HepG2 (cell line): Measurements from ENCODE around the gene PLBD2. TPM values are rescaled to one million over a fixed set of nuclear protein-coding genes. Genes with fewer than 3 reads are reported as not detected.

Experiments
- ARID2 ChIP-seq: sonication (generic); formaldehyde crosslinking; IDR thresholded peaks from 2 replicates; pipeline ENCODE4 v1.8.1; 2022; ENCODE audit warnings: mild to moderate bottlenecking, missing genetic modification reagents, borderline replicate concordance
- CREM ChIP-seq, 2 experiments: sonication (generic) in 1 of 2; formaldehyde crosslinking in 1 of 2; IDR thresholded peaks; 2 replicates each; pipeline versions ENCODE4 v1.4.0 to v1.6.1; 2016 to 2020; ENCODE audit warnings: antibody characterized with exemption in 1 of 2, mild to moderate bottlenecking in 1 of 2, missing genetic modification reagents in 1 of 2
- JUND ChIP-seq: sonication (generic); formaldehyde crosslinking; IDR thresholded peaks from 2 replicates; pipeline ENCODE4 v1.8.0; 2022; ENCODE audit warnings: mild to moderate bottlenecking, missing genetic modification reagents
- LCORL ChIP-seq, 2 experiments: fragments of 450-650 bp in 1 of 2; sonication (generic) in 1 of 2; formaldehyde crosslinking in 1 of 2; IDR thresholded peaks; 2 replicates each; pipeline versions ENCODE4 v1.5.0 to v1.6.1; 2017 to 2020; ENCODE audit warnings: antibody characterized with exemption in 1 of 2, missing genetic modification reagents in 1 of 2
- MZF1 ChIP-seq: sonication (generic); formaldehyde crosslinking; IDR thresholded peaks from 2 replicates; pipeline ENCODE4 v1.8.1; 2023; ENCODE audit warnings: mild to moderate bottlenecking, missing genetic modification reagents, borderline replicate concordance
- ZBTB3 ChIP-seq: sonication (generic); formaldehyde crosslinking; IDR thresholded peaks from 2 replicates; pipeline ENCODE4 v1.4.0; 2020; ENCODE audit warnings: low read depth, mild to moderate bottlenecking, moderate library complexity, missing genetic modification reagents, borderline replicate concordance
- ZFX ChIP-seq: sonication (generic); formaldehyde crosslinking; IDR thresholded peaks from 2 replicates; pipeline ENCODE4 v1.4.0; 2020; ENCODE audit warnings: mild to moderate bottlenecking, low read depth, missing genetic modification reagents, moderate library complexity
- ZSCAN31 ChIP-seq: sonication (generic); formaldehyde crosslinking; IDR thresholded peaks from 2 replicates; pipeline ENCODE4 v1.5.0; 2020; ENCODE audit warnings: low read depth, mild to moderate bottlenecking, missing genetic modification reagents
- polyA plus RNA-seq, 8 experiments: library from polyadenylated mRNA; depleted of rRNA in 3 of 8; stranded (reverse) in 7 of 8; unstranded in 1 of 8; fragments of >200 nt; fragmentation: Illumina TruSeq in 4 of 8; extraction: Trizol in 4 of 8; gene quantifications; 2 replicates each; pipeline versions ENCODE4 v1.2.1 to v1.2.3, GENCODE V29; 2011 to 2016; ENCODE audit warnings: low read depth in 4 of 8, missing spikeins in 1 of 8, mixed read lengths in 1 of 8; ENCODE audit not compliant: insufficient read depth in 1 of 8
- total RNA-seq, 5 experiments: library from RNA; depleted of rRNA; stranded (reverse); fragments of >200 nt; fragmentation: Illumina TruSeq; extraction: Trizol; gene quantifications; 2 replicates each; pipeline ENCODE4 v1.2.3, GENCODE V29; 2016; ENCODE audit warnings: low read depth in 1 of 5
- TF ChIP-seq, protein P1 (sequence below): sonication (generic); formaldehyde crosslinking; IDR thresholded peaks from 2 replicates; pipeline ENCODE4 v1.4.0; 2020; ENCODE audit warnings: missing genetic modification reagents
- TF ChIP-seq, protein P2 (sequence below): sonication (generic); formaldehyde crosslinking; conservative IDR thresholded peaks from 2 replicates; pipeline ENCODE4 v1.4.0; 2020; ENCODE audit warnings: missing genetic modification reagents
- TF ChIP-seq, protein P3 (sequence below): sonication (generic); formaldehyde crosslinking; IDR thresholded peaks from 2 replicates; pipeline ENCODE4 v1.5.0; 2020; ENCODE audit warnings: mild to moderate bottlenecking, missing genetic modification reagents
- TF ChIP-seq, protein P4 (sequence below): sonication (generic); formaldehyde crosslinking; IDR thresholded peaks from 2 replicates; pipeline ENCODE4 v1.4.0; 2020; ENCODE audit warnings: missing genetic modification reagents, borderline replicate concordance

Gene PLBD2
- total and polyA plus RNA-seq, 2 of the 13 experiments (the other 11 are each of a cell fraction or from before 2014, with no cell fraction given), result 6.7 to 8.5 TPM

DNA sequence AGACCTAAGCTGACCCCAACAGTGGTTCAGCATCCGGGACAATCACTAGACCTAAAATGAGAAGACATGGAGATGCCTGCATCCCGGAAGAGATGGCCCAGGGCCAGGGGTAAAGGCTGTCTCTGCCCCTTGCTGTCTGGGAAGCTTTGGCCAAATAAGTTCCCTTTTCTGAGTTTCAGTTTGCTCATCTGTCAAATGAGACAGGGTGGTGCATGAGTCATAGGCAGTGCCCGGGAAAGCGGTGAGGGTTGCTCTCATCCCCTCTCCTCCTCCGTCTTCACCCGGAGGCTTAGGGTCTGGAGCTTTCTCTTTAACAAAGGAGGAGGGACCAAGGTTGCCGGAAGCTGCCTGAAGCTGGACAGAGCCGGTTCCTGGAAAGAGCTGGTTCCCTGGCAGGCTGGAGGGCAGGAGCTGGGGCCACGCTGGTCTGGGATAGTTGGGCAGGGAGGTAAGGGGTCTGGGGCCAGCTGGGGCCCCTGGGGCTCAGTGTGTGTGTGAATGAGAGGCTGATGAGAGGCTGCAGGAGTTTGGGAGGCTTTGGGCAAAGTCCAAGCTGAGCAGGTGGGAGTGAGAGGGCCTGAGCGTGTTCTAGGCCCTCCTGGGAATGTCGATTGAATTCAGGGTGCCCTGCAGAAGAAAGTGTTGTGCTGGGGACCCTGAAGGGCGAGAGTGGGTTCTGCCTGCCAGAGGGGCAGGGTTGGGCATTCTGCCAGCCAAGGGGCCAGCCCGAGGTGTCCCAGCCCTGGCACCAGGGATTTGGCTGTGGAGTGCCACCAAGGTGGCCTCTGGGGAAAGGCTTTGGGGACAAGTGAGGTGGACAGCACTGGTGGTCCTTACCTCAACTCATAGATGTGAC is 63.9 kb downstream of the PLBD2 start, which contains the start of gene SDSL (continued):
- TF ChIP-seq LCORL (IDR thresholded peaks at IDR 0.05), result no peak
- TF ChIP-seq LCORL (CRISPR knock-in tag; IDR thresholded peaks at IDR 0.05), result no peak
- TF ChIP-seq, protein P1, sequence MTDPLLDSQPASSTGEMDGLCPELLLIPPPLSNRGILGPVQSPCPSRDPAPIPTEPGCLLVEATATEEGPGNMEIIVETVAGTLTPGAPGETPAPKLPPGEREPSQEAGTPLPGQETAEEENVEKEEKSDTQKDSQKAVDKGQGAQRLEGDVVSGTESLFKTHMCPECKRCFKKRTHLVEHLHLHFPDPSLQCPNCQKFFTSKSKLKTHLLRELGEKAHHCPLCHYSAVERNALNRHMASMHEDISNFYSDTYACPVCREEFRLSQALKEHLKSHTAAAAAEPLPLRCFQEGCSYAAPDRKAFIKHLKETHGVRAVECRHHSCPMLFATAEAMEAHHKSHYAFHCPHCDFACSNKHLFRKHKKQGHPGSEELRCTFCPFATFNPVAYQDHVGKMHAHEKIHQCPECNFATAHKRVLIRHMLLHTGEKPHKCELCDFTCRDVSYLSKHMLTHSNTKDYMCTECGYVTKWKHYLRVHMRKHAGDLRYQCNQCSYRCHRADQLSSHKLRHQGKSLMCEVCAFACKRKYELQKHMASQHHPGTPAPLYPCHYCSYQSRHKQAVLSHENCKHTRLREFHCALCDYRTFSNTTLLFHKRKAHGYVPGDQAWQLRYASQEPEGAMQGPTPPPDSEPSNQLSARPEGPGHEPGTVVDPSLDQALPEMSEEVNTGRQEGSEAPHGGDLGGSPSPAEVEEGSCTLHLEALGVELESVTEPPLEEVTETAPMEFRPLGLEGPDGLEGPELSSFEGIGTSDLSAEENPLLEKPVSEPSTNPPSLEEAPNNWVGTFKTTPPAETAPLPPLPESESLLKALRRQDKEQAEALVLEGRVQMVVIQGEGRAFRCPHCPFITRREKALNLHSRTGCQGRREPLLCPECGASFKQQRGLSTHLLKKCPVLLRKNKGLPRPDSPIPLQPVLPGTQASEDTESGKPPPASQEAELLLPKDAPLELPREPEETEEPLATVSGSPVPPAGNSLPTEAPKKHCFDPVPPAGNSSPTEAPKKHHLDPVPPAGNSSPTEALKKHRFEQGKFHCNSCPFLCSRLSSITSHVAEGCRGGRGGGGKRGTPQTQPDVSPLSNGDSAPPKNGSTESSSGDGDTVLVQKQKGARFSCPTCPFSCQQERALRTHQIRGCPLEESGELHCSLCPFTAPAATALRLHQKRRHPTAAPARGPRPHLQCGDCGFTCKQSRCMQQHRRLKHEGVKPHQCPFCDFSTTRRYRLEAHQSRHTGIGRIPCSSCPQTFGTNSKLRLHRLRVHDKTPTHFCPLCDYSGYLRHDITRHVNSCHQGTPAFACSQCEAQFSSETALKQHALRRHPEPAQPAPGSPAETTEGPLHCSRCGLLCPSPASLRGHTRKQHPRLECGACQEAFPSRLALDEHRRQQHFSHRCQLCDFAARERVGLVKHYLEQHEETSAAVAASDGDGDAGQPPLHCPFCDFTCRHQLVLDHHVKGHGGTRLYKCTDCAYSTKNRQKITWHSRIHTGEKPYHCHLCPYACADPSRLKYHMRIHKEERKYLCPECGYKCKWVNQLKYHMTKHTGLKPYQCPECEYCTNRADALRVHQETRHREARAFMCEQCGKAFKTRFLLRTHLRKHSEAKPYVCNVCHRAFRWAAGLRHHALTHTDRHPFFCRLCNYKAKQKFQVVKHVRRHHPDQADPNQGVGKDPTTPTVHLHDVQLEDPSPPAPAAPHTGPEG (CRISPR knock-in tag), result no peak
- TF ChIP-seq ZSCAN31, result 0 out of 2 replicates have a peak, but pooled peaks have one; percentile 47
- no peak for TF ChIP-seq ZBTB3 (CRISPR knock-in tag)
- TF ChIP-seq, protein P2, sequence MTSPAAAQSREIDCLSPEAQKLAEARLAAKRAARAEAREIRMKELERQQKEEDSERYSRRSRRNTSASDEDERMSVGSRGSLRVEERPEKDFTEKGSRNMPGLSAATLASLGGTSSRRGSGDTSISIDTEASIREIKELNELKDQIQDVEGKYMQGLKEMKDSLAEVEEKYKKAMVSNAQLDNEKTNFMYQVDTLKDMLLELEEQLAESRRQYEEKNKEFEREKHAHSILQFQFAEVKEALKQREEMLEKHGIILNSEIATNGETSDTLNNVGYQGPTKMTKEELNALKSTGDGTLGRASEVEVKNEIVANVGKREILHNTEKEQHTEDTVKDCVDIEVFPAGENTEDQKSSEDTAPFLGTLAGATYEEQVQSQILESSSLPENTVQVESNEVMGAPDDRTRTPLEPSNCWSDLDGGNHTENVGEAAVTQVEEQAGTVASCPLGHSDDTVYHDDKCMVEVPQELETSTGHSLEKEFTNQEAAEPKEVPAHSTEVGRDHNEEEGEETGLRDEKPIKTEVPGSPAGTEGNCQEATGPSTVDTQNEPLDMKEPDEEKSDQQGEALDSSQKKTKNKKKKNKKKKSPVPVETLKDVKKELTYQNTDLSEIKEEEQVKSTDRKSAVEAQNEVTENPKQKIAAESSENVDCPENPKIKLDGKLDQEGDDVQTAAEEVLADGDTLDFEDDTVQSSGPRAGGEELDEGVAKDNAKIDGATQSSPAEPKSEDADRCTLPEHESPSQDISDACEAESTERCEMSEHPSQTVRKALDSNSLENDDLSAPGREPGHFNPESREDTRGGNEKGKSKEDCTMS, result no peak
- TF ChIP-seq, protein P3, sequence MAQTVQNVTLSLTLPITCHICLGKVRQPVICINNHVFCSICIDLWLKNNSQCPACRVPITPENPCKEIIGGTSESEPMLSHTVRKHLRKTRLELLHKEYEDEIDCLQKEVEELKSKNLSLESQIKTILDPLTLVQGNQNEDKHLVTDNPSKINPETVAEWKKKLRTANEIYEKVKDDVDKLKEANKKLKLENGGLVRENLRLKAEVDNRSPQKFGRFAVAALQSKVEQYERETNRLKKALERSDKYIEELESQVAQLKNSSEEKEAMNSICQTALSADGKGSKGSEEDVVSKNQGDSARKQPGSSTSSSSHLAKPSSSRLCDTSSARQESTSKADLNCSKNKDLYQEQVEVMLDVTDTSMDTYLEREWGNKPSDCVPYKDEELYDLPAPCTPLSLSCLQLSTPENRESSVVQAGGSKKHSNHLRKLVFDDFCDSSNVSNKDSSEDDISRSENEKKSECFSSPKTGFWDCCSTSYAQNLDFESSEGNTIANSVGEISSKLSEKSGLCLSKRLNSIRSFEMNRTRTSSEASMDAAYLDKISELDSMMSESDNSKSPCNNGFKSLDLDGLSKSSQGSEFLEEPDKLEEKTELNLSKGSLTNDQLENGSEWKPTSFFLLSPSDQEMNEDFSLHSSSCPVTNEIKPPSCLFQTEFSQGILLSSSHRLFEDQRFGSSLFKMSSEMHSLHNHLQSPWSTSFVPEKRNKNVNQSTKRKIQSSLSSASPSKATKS, result no peak
- TF ChIP-seq JUND (CRISPR knock-in tag), result no peak
- no peak for TF ChIP-seq MZF1 (CRISPR knock-in tag)
- TF ChIP-seq ARID2 (CRISPR knock-in tag), result no peak
- no peak for TF ChIP-seq CREM (IDR thresholded peaks at IDR 0.05)
- TF ChIP-seq CREM (CRISPR knock-in tag; IDR thresholded peaks at IDR 0.05), result no peak
- peak; percentile 57; the same call in 1 of the 2 replicates for TF ChIP-seq ZFX (CRISPR knock-in tag)
- TF ChIP-seq, protein P4, sequence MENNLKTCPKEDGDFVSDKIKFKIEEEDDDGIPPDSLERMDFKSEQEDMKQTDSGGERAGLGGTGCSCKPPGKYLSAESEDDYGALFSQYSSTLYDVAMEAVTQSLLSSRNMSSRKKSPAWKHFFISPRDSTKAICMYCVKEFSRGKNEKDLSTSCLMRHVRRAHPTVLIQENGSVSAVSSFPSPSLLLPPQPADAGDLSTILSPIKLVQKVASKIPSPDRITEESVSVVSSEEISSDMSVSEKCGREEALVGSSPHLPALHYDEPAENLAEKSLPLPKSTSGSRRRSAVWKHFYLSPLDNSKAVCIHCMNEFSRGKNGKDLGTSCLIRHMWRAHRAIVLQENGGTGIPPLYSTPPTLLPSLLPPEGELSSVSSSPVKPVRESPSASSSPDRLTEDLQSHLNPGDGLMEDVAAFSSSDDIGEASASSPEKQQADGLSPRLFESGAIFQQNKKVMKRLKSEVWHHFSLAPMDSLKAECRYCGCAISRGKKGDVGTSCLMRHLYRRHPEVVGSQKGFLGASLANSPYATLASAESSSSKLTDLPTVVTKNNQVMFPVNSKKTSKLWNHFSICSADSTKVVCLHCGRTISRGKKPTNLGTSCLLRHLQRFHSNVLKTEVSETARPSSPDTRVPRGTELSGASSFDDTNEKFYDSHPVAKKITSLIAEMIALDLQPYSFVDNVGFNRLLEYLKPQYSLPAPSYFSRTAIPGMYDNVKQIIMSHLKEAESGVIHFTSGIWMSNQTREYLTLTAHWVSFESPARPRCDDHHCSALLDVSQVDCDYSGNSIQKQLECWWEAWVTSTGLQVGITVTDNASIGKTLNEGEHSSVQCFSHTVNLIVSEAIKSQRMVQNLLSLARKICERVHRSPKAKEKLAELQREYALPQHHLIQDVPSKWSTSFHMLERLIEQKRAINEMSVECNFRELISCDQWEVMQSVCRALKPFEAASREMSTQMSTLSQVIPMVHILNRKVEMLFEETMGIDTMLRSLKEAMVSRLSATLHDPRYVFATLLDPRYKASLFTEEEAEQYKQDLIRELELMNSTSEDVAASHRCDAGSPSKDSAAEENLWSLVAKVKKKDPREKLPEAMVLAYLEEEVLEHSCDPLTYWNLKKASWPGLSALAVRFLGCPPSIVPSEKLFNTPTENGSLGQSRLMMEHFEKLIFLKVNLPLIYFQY (CRISPR knock-in tag), result no peak
